Chondrocyte (in vitro differentiated cells): Measurements from ENCODE around the gene RAB13. TPM values are rescaled to one million over a fixed set of nuclear protein-coding genes. Genes with fewer than 3 reads are reported as not detected.
A peak's percentile ranks its signal among the peaks of the same experiment; 100 is the strongest.

Source experiments
- DNase-seq: peaks from one replicate; pipeline ENCODE4 v3.0.0; 2021; ENCODE audit warnings: mixed read lengths, low spot score
- H3K27ac Mint-ChIP-seq: one replicate; pipeline ENCODE4 v1.8.0; 2021; ENCODE audit warnings: mild to moderate bottlenecking, moderate library complexity, mixed read lengths; ENCODE audit not compliant: unreplicated experiment
- H3K27me3 Mint-ChIP-seq: 2 replicates; pipeline ENCODE4 v1.8.0; 2021; ENCODE audit warnings: low read depth, mixed read lengths
- H3K36me3 Mint-ChIP-seq: 2 replicates; pipeline ENCODE4 v1.8.0; 2021; ENCODE audit warnings: low read depth, mixed read lengths
- H3K4me1 Mint-ChIP-seq: 2 replicates; pipeline ENCODE4 v1.8.0; 2021; ENCODE audit warnings: low read depth, mild to moderate bottlenecking, mixed read lengths
- H3K4me3 Mint-ChIP-seq: one replicate; pipeline ENCODE4 v1.8.0; 2021; ENCODE audit warnings: mild to moderate bottlenecking, moderate library complexity, mixed read lengths; ENCODE audit not compliant: unreplicated experiment
- H3K9me3 Mint-ChIP-seq: 2 replicates; pipeline ENCODE4 v1.8.0; 2021; ENCODE audit warnings: low read depth, mixed read lengths
- total RNA-seq: library from RNA; stranded (reverse); gene quantifications from 3 replicates; pipeline ENCODE4 v1.2.1, GENCODE V29; 2021
- TF ChIP-seq, protein P1 (sequence below): fragments of 200-600 bp; sonication (generic); IDR thresholded peaks from 2 replicates; pipeline ENCODE4 v1.5.0; 2021; ENCODE audit warnings: antibody characterized with exemption, mild to moderate bottlenecking, moderate library complexity

Gene RAB13
- total RNA-seq, 1 donor from 2014 or later = 116 TPM

DNA sequence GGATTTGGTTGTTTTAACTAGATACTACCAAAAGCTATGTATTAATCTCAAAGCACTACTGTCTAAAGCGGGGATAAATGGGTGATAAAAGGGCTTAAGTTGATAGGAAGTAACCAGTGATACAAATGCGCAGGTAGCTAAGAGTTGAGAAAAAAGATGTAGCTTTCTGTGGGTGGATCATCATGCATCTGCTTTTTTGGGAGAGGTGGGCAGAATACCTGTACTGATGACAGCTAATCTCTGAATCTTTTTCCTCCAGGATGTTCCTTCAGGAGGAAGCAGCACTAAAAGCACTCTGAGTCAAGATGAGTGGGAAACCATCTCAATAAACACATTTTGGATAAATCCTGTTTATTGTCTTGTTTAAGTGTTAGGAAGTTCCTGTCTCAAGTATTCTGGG is 5.7 kb upstream of the RAB13 start:
- no peak for DNase-seq
- peak overlapping the region; percentile 98 for H3K27ac Mint-ChIP-seq
- H3K4me3 Mint-ChIP-seq = peak overlapping the region; percentile 93
- H3K9me3 Mint-ChIP-seq = no peaks in the 10 kb centered on the region
- H3K36me3 Mint-ChIP-seq = peaks cover 21% of the 10 kb centered on the region
- peaks cover 35% of the 10 kb centered on the region for H3K4me1 Mint-ChIP-seq
- no peaks in the 10 kb centered on the region for H3K27me3 Mint-ChIP-seq
- TF ChIP-seq, protein P1, sequence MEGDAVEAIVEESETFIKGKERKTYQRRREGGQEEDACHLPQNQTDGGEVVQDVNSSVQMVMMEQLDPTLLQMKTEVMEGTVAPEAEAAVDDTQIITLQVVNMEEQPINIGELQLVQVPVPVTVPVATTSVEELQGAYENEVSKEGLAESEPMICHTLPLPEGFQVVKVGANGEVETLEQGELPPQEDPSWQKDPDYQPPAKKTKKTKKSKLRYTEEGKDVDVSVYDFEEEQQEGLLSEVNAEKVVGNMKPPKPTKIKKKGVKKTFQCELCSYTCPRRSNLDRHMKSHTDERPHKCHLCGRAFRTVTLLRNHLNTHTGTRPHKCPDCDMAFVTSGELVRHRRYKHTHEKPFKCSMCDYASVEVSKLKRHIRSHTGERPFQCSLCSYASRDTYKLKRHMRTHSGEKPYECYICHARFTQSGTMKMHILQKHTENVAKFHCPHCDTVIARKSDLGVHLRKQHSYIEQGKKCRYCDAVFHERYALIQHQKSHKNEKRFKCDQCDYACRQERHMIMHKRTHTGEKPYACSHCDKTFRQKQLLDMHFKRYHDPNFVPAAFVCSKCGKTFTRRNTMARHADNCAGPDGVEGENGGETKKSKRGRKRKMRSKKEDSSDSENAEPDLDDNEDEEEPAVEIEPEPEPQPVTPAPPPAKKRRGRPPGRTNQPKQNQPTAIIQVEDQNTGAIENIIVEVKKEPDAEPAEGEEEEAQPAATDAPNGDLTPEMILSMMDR = no peak

DNA sequence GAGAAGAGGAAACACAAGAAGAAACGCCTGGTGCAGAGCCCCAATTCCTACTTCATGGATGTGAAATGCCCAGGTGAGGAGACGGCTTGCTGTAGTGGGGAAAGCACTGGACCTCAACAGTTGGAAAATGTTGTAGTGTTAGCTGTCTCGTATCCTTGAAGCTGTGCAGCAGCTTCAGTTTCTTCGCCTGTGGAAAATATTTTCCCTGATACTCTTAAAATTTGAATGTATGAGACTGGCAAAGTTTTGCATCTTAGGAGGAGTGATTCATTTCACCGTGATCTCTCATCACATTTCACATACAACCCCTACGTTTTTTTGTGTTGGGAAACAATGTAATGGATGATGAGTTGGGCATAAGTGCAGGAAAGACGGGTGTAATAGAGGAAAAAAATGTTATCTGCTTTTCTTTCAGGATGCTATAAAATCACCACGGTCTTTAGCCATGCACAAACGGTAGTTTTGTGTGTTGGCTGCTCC is 5.1 kb upstream of the RAB13 start:
- no peak for DNase-seq
- peaks cover 40% of the 10 kb centered on the region for H3K4me1 Mint-ChIP-seq
- TF ChIP-seq, protein P1 = no peak
- peaks cover 21% of the 10 kb centered on the region for H3K36me3 Mint-ChIP-seq
- peak overlapping the region; percentile 93 for H3K4me3 Mint-ChIP-seq
- H3K27ac Mint-ChIP-seq = peak overlapping the region; percentile 98
- H3K27me3 Mint-ChIP-seq = no peaks in the 10 kb centered on the region
- no peaks in the 10 kb centered on the region for H3K9me3 Mint-ChIP-seq

DNA sequence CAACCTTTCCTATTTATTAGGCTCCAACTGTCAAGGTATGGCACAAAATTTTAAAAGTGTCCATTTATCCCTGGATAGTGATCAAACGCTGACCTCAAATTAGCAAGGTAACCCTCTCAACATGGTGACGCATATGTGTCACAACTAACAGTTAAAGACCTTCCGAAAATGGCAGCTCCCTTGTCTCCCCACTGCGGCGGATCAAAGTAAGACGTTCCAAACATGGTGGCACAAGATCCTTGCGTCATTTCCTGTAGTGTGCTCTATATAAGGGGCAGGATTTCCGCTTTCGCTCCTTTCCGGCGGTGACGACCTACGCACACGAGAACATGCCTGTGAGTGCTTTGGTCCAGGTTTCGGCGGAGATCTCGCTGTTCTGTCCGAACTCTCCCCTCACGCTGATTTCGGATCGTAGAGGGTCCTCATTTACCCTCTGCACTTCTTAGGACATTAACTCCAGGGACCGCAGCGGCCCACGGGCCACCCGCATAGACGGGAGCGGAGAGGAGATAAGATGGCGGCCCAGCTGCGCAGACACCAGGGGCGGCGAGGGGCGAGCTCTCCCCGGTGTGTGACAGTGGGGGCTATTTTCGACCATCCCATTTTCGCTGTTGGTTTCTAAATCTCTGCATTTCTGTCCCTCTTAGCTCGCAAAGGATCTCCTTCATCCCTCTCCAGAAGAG is 4.5 kb upstream of the RAB13 start, which contains the start of gene RPS27:
Gene RPS27 (plus strand): TSS at position 295 of the 683 bp plus-strand sequence. CDS start 35 bp downstream, at position 330.
- Mint-ChIP-seq H3K36me3 (peaks cover 20% of the 10 kb centered on the region), H3K4me1 (peaks cover 40% of the 10 kb centered on the region), H3K27ac (peak within 1 kb of the TSS; percentile 98), H3K27me3 (no peaks in the 10 kb centered on the region), H3K9me3 (no peaks in the 10 kb centered on the region), H3K4me3 (peak within 1 kb of the TSS; percentile 93)
- TF ChIP-seq, protein P1 = no peak
- no peak for DNase-seq

DNA sequence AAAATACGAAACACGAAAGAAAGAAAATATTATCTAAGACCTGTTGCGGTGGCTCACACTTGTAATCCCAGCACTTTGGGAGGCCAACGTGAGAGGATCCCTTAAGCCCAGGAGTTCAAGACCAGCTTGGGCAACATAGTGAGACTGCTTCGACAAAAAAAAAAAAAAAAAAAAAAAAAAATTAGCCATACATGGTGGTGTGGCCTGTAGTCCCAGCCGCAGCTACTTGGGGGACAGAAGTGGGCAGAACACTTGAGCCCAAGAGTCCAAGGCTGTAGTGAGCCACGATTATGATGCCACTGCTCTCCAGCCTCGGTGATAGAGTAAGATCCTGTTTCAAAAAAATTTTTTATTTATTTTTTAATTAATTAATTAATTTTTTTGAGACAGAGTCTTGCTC is 1.5 kb upstream of the RAB13 start:
- no peak overlapping the region for H3K4me3 Mint-ChIP-seq
- no peaks in the 10 kb centered on the region for H3K27me3 Mint-ChIP-seq
- H3K36me3 Mint-ChIP-seq = peaks cover 19% of the 10 kb centered on the region
- TF ChIP-seq, protein P1 = no peak
- H3K27ac Mint-ChIP-seq = peak overlapping the region; percentile 51
- DNase-seq = no peak
- H3K9me3 Mint-ChIP-seq = no peaks in the 10 kb centered on the region
- H3K4me1 Mint-ChIP-seq = peaks cover 48% of the 10 kb centered on the region

DNA sequence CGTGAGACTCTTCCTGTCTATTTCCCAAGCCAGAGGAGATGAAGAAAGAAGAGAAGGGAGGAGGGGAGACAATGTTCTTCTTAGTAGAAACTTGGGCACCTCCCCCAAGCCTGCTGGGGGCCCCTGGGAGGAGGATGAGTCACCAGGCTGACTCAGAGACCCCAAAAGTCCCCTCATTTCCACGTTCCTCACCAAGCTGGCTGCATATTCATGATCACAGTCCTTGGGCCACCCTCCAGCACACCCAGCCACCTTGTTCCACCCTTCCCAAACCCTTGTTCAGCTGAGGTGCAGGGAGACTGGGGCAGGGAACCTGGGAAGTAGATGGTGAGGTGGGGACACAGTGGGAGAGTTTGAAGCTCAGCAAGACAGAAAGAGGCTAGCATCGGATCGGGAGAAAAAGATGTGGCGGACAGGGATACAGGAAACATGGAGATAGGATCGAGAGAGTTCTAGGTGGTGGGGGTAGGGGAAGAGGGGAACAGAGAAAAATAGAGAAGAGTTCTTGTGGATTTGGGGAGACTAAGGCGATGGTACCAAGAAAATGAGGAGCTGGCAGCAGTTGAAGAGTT is 712 bp downstream of the RAB13 start:
- TF ChIP-seq, protein P1 = no peak
- H3K4me3 Mint-ChIP-seq = peak overlapping the region; percentile 96
- H3K27me3 Mint-ChIP-seq = no peaks in the 10 kb centered on the region
- no peaks in the 10 kb centered on the region for H3K9me3 Mint-ChIP-seq
- H3K4me1 Mint-ChIP-seq = peaks cover 30% of the 10 kb centered on the region
- H3K27ac Mint-ChIP-seq = peak overlapping the region; percentile 88
- DNase-seq = no peak
- H3K36me3 Mint-ChIP-seq = peaks cover 11% of the 10 kb centered on the region
